OCI-LY1 (cell line): ENCODE results near the gene MYO1A.

ENCODE experiments used
- CTCF ChIP-seq: fragments of 200-600 bp; sonication (generic), shearing (Covaris generic); IDR thresholded peaks from 2 replicates; pipeline ENCODE4 v1.5.1; 2017; ENCODE audit warnings: mild to moderate bottlenecking, antibody characterized with exemption, low read length, moderate library complexity, mixed read lengths
- EZH2 ChIP-seq: fragments of 200-600 bp; sonication (generic), shearing (Covaris generic); IDR thresholded peaks from 2 replicates; pipeline ENCODE4 v1.8.0; 2017; ENCODE audit warnings: borderline replicate concordance, mixed run types, mild to moderate bottlenecking, antibody characterized with exemption, low read length, moderate library complexity, mixed read lengths

DNA sequence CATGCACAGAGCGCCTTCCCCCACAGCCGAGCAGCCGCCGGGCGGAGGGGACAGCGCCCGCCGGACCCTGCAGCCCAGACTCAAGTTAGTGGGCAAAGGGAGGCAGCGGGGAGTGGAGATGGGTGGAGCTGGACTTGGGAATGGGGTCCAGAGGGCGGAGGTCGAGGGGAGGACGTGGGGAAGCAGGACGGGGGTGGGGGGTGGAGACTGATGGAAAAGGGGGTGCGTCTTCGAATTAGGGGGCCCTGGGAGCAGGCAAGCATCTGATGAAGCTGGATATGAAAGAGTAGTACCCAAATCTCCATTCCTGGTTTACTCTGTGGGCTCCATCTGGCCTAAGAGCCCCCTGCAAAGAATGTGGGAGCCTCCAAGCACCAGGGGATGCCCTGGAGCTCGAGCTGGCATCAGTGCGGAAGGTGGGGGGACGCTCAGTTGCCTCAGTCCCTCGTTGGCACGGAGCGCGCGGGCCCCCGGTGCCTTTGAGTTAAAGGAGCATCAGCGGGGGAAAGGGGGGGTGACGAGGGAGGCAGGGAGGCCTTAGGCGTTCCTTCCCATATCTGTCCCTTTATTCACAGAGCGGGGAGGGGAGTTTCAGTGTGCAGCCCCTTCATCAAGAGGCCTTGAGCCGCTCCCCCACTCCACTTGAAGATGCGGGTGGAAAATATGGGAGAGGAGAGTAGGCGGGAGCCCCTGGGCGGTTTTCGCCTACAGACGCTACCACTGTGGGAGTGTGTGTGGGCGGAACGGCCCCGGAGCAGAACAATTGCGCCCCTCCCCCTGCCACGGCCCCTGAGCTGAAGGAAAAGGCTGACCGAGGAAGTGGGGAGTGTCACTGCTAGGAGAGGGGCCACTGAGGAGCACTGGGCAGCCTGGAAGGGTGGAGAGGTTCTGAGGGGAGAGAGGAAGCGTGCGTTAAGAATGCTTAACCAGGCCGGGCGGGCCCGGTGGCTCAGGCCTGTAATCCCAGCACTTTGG, 39.6 kb upstream of the MYO1A start:
- TF ChIP-seq CTCF: no peak
- TF ChIP-seq EZH2: no peak
